ENCODE data around the gene NHERF2.

Gene NHERF2

DNA sequence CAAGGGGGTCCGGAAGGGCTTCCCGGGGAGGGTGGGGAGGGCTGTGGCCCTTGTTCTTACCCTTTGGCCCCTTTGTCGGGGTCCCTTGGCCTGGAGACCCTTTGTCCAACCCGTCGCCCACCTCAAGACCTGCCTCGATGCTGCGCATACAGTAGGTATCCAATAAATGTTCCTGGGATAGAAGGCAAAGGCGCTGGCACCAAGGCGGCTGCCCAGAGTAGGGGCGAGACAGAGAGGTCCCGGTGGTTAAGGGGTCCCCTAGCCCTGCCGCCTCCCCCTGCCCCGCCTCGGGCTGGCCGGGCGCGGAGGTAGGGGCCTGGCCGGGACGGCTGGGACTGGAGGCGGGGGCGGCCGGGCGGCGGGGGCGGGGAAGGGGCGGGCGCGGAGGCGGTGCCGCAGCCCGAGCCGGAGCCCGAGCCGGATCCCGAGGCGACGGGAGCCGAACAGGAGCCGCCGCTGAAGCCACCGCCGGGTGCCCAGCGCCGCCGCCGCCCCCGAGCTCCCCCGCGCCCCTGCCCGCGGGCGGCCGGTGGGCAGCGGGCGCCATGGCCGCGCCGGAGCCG is at the start of gene NHERF2:
Gene NHERF2, plus strand, starts transcription at position 442 of the 563 bp plus-strand sequence. Its CDS starts 104 bp downstream, at position 546.
- in situ Hi-C loops (cut with MboI; ENCODE audit: low sequenced_read_pairs) = no loop called here

DNA sequence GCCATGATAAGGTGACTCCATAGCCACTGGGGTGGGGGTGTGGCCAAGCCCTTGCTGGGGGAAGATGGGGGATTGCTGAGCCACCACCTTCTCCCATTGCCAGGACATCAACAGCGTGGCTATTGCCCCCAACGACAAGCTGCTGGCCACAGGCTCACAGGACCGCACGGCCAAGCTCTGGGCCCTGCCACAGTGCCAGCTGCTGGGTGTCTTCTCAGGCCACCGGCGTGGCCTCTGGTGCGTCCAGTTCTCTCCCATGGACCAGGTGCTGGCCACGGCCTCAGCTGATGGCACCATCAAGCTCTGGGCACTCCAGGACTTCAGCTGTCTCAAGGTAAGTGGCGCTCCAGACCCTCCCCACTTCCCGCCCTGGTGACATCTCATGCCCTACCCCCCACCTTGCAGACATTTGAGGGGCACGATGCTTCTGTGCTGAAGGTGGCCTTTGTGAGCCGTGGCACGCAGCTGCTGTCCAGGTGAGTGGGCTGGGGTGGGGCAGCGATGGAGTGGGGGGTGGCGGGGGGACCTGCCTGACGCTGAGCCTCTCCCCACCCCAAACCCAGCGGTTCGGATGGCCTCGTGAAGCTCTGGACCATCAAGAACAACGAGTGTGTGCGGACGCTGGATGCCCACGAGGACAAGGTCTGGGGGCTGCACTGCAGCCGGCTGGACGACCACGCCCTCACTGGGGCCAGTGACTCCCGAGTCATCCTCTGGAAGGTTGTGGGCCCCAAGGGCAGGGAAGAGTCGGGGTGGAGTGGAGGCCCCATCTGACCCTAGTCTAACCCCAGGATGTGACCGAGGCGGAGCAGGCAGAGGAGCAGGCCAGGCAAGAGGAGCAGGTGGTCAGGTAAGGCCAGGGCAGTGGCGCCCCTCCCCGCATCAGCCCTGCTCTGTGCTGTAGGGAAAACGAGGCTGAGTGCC is 49.5 kb upstream of the NHERF2 start:
- in situ Hi-C loops (cut with MboI; ENCODE audit: low sequenced_read_pairs) = no loop called here

DNA sequence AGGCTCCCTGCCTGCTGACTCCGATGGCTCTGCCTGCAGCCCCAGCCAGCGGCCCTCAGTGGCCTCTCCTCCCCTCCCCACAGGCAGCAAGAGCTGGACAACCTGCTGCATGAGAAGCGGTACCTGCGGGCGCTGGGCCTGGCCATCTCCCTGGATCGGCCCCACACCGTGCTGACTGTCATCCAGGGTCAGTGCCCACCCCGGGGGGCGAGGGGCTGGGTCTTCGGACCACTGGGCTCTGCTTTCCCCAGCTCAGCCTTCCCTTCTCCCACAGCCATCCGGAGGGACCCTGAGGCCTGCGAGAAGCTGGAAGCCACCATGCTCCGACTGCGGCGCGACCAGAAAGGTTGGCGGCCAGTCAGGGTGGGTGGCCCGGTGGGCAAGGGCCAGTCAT is 48.8 kb upstream of the NHERF2 start:
- in situ Hi-C loops (cut with MboI; ENCODE audit: low sequenced_read_pairs) = no loop called here

DNA sequence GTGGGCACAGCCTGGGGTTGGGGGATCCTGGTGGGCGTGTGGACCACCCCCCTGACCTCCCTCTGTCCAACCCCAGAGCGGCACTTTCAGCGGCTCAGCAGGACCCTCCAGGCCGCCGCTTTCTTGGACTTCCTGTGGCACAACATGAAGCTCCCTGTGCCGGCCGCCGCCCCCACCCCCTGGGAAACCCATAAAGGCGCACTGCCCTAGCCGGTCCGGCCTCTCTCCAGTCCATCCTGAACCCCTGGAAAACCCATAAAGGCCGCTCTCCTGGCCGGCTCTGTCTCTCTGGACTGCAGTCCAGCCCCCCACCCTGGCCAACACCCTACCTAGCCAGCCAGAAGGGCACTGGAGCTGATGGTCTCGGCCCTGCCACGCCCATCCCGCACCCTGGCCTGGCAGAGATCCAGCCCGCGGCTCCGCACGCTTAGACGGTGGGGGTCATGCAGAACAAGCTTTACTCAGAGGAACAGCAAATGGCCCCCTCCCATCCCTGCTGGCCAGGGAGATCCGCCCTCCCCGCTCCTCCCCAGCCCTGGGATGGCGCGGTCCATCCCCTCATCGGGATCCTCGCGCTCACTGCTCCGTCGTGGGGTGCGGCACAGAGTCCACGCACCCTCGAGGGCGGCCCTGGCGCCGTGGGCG is 48.1 kb upstream of the NHERF2 start:
- in situ Hi-C loops (cut with MboI; ENCODE audit: low sequenced_read_pairs) = no loop called here

DNA sequence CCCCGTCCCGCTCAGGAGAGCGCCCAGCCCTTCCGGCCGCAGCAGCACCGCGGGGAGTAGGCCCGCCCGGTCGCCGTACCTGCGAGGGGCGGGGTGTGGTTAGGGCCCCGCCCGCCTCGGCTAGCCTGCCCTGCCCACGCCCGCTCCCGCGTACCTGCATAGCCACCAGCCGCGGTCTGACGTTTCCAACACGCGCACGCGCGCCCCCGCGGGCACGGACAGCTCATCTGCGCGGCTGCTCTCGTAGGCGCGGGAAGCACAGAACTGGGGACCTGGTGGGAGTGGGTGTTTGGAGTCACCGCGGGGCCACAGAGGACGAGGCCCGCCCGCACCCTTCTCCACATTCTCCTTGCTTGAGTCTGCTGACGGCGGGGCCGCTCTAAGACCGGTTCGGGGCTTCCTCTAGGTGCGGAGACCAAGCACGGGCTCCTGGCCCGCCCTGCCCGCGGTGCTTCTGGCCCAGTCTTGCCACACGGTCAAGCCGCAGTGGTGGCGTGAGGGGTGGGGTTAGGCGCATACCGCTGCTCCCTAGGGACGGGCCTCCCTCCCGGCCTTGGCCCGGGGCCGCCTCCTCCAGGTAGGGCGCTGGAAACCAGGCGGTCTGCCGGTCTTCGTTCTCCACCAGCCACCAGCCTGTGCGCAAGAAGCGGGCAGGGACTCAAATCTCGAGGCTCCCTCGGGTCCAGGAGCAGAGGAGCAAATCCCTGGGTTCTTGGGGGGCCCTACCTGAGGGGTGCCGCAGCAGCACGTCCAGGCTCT is 47.3 kb upstream of the NHERF2 start:
- in situ Hi-C loops (cut with MboI; ENCODE audit: low sequenced_read_pairs) = no loop called here

DNA sequence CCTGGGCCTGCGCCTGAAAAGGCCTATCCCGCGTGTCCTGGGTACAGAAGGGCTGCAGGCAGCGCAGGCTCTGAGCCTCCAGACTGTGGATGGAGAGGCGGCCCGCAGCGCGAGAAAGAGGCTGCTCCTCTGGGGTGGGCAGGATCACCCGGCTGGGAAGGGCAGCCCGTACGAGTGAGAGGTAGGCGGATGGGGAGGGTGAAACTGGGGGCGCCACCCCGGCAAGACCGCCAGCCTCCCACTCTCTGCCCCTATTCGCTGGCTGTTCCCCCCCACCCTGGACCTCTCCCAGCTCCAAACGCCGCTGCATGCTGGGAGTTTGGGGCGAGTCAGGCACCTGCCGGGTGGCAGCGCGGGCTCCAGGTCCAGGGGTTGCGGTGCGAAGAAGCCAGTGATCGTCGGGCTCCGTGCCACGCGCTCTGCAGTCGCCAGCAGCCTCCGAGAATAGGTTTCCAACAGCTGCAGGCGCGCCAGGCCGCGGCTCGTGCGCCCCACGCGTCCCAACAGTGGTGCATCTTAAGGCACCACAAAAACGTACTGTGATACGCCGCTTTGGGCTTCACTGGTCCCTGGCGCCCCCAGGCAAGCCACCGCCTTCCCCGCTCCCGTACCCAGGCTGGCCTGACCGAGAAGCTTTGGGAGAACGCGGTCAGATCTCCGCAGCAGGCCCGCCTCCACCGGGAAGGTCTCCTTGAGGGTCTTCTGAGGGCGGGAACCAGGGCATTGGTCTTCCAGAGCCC is 46.5 kb upstream of the NHERF2 start:
- in situ Hi-C loops (cut with MboI; ENCODE audit: low sequenced_read_pairs) = no loop called here

DNA sequence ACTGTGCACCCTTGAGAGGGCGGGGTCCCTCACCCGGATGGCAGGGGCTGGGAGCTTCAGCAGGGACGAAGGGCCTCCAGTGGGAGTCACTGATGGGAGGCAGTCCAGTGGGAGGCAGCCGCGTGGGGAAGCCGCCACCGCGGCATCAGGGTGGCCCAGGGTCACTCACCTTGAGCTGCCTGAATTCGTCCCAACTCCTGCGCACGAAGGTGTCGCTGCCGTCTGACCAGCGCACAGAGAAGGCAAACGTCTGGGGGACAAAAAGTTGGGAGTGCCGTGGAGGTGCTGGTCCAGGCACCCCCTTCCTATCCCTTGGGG is 46.0 kb upstream of the NHERF2 start:
- in situ Hi-C loops (cut with MboI; ENCODE audit: low sequenced_read_pairs) = no loop called here

DNA sequence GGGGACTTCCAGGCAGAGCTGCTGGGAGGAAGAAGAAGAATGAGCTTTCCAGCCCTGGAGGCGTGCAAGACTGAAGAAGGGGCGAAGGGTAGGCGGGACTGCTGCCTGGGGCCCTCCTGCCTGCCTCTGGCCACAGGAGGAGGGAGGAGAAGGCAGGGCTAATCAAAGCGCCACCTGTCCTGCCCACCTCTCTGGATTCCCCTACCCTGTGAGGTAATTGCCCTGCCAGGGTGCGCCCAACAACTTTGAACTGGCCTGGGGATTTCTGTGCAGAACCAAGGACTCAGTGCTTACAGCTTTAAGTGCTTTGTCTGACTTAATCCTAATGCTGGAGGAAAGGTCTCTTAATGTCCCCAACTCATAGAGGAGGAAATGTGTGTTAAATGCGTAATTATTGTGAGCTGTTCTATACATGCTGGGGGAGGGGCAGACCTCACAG is 45.3 kb upstream of the NHERF2 start, which contains the start of gene NOXO1:
Gene NOXO1, minus strand, starts transcription at position 72 of the 439 bp plus-strand sequence. CDS start 290 bp downstream, outside the sequence.
- in situ Hi-C loops (cut with MboI; ENCODE audit: low sequenced_read_pairs) = no loop called here

DNA sequence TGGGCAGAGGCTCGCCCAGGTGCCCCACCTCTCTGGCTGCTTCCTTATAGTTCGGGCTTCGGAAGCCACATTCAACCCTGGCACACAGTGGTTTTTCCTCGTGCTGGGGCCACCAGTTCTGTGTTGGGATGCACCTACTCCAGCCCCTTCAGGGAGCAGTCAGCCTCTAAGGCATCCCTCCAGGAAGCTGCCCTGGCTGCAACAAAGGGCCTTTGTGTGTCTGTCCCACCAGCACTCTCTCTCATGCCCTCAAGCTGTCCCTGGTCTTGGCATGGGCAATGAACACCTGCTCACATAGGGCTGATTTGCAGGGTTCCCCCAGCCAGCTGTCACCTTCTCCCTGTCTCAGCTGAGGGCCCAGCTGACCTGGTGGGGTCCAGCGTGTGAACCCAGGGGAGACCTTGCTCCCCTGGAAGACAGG is 44.7 kb upstream of the NHERF2 start:
- in situ Hi-C loops (cut with MboI; ENCODE audit: low sequenced_read_pairs) = no loop called here

DNA sequence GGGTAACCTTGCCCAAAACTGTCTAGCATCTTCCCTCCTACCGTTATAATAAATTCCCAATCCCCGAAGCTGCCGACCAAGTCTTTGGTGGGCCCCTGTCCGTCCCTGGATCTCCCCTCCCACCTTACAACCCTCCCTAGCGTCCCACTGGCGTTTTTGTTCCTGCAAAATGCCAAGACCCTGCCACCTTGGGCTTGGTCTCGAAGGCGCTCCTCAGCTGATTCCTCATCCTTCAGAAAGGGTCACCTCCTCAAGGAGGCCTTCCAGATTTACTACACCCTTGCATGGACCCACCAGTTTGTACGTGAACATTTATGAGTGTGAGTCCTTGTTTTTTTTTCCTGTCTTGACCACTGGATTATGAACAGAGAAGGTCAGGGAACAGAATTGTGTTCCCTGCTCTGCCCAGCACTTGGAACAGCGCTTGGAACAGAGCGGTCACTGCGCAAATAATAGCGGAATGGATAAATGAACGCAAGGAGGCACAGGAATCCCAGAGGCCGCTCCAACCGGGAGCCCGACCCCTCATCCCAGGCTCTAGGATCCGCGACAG is 43.6 kb upstream of the NHERF2 start:
- in situ Hi-C loops (cut with MboI; ENCODE audit: low sequenced_read_pairs) = no loop called here

DNA sequence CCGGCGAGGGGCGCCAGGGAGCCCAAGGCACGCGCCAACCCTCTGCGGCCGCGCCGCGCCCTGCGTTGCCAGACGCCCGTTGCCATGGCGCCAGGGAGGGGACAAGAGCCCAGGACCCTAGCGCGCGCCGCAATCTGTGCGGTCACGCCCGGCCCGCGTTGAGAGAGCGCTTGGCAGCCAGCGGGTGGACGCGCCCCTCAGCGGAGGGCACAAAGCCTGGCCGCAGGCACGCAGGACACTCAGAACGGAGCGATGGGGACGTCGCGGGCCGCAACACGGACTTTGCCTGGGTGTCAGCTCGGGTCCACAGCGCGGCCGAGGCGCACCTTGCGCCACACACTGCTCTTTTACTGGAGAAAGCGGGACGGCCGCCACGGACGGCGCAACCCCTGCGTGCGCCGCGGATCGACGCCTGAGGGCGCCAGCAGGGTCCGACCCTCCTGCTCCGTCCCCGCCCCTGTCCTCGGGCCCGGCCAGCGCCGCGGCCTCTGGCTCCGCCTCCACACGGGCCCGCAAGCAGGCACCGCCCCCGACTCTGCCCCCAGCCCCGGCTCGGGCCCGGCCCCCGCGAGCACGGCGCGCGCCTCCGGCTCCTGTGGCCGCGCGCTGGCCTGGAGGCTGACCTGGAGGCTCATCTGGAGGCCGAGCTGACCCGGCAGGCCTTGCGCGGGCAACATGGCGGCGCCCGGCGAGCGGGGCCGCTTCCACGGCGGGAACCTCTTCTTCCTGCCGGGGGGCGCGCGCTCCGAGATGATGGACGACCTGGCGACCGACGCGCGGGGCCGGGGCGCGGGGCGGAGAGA is 43.0 kb upstream of the NHERF2 start, which contains the start of gene GFER:
Gene GFER, plus strand, starts transcription at position 650 of the 803 bp plus-strand sequence. Its CDS starts 26 bp downstream, at position 676.
- in situ Hi-C loops (cut with MboI; ENCODE audit: low sequenced_read_pairs) = no loop called here

DNA sequence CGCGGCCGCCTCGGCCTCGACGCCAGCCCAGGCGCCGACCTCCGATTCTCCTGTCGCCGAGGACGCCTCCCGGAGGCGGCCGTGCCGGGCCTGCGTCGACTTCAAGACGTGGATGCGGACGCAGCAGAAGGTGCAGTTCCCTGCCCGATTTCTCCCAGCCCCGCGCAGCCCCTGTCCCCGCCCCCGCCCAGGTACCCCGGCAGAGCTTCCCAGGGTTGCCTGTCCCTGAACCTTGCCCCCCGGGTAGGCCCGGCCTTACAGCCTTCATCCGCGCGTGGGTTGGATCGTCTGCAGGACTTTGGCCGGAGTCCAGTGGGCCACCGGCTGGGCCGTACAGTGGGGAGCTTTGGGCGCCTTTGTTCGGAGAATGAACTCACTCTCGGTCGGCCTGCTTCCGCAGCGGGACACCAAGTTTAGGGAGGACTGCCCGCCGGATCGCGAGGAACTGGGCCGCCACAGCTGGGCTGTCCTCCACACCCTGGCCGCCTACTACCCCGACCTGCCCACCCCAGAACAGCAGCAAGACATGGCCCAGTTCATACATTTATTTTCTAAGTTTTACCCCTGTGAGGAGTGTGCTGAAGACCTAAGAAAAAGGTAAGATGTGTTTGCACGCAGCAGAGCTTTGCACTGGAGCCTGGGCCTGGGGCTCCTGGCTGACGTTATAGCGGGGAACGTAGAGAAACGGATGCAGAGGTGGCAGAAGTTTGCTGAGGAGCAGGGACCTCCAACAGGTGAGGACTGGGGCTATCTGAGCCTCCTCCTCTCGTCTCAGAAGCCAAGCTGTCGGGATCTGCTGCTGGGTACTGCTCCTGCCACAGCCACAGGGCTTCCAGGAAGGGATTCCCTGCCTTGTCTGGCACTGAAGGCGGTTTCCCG is 42.1 kb upstream of the NHERF2 start:
- in situ Hi-C loops (cut with MboI; ENCODE audit: low sequenced_read_pairs) = no loop called here

DNA sequence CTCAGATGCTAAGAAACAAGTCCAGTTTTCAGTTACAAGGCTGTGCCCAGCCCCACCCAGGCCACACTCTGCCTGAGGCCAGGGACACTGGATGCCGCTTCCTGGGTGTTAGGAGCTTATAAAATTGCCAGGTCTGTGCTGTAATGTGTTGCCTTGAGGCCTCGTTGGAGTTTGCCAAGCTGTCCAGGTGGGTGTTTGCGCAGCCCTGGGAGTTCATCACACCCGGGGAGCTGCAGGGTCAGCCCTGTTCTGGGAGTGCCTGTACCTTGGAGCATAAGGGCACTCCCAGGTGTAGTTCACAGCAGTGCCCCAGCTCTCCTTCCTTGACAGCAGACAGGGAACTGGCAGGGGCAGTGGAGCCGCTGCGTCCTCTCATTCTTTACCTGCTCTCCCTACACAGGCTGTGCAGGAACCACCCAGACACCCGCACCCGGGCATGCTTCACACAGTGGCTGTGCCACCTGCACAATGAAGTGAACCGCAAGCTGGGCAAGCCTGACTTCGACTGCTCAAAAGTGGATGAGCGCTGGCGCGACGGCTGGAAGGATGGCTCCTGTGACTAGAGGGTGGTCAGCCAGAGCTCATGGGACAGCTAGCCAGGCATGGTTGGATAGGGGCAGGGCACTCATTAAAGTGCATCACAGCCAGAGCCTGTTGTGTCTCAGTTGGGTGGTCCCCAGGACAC is 41.1 kb upstream of the NHERF2 start:
- in situ Hi-C loops (cut with MboI; ENCODE audit: low sequenced_read_pairs) = no loop called here

DNA sequence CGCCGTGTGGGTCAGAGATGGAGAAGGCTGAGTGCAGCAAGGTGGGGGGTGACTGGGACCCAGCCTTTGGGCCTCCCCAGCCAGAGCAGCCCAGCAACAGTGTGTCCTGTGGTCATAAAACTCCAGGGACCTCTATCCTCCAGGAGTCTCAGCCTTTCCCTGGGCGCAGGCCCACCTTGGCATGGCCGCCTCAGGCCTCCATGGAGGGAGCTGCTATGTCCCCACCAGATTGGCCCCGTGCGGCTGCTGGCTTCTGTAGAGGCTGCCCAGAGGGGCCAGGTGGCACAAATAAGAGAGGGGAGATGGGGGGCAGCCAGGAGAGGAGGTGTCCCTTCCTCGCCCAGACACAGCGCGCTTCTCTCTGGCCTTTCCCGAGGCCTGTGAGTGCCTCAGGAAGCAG is 39.5 kb upstream of the NHERF2 start:
- in situ Hi-C loops (cut with MboI; ENCODE audit: low sequenced_read_pairs) = no loop called here

DNA sequence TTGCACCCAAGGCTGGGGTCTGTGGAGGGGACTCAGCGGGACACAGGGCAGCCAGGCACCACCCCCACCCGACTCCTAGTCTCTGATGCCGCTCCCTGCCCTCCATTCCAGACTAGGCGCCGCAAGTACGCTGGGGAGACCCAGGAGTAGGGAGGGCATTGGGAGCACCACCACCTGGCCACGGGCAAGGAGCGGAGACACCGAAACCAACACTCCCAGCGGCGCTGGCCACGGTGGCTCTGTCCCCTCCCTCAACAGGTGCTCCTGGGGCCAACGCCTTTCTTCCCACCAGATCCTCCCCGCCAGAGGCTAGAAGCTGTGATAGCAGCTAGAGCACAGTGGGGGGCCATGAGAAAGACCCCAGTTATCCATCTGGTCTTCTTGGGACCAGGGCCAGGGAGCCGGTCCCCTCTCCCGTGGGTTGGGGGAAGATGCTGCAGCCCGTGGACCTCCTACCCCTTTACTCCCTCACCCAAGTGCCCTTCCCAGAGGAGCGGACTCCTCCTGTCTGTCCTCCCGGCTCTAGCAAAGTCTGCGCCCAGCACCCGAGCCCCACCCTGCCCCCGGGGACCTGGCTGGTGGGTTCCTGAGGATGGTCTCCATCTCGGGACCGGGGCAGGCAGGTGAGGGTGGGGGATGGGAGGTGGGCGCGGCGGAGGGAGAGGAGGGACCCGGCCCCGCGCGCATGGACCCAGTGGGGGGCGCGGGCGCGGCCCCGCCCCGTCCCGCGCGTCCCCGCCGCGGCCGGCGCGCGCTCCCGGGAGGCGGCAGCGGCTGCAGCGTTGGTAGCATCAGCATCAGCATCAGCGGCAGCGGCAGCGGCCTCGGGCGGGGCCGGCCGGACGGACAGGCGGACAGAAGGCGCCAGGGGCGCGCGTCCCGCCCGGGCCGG is 37.2 kb upstream of the NHERF2 start, which contains the start of gene SYNGR3:
Gene SYNGR3, plus strand, starts transcription at position 762 of the 892 bp plus-strand sequence. CDS start 133 bp downstream, outside the sequence.
- in situ Hi-C loops (cut with MboI; ENCODE audit: low sequenced_read_pairs) = no loop called here

DNA sequence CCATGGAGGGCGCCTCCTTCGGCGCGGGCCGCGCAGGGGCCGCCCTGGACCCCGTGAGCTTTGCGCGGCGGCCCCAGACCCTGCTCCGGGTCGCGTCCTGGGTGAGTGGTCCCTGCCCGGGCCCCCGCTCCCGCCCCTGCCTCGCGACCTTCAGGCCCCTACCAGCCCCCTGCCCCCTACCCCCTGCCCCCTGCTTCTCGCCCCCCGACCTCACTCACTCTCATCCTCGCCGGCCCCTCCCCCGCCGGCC is 36.7 kb upstream of the NHERF2 start:
- in situ Hi-C loops (cut with MboI; ENCODE audit: low sequenced_read_pairs) = no loop called here

Data from HL-60/S4 treated with retinoic acid at 250 ng/mL for 4 days and 3 days (cell line).